Loucy (cell line): ENCODE measurements around the gene HAPLN2.

Experiments
- H2AFZ ChIP-seq: fragments of 200-600 bp; sonication (generic); 2 replicates; pipeline ENCODE4 v1.6.0; 2016; ENCODE audit warnings: antibody characterized with exemption, mild to moderate bottlenecking, low read length, moderate library complexity
- H3F3A ChIP-seq: fragments of 200-600 bp; 2 replicates; pipeline ENCODE4 v1.6.0; 2016; ENCODE audit warnings: antibody characterized with exemption, low read depth, mild to moderate bottlenecking
- H3K27me3 ChIP-seq: fragments of 200-600 bp; sonication (generic); 2 replicates; pipeline ENCODE4 v1.6.1; 2014; ENCODE audit warnings: low read length, mild to moderate bottlenecking; ENCODE audit not compliant: insufficient read depth, poor library complexity, severe bottlenecking
- H3K36me3 ChIP-seq: fragments of 200-600 bp; sonication (generic); 2 replicates; pipeline ENCODE4 v1.6.1; 2016; ENCODE audit warnings: low read length; ENCODE audit not compliant: insufficient read depth
- H3K4me1 ChIP-seq: fragments of 200-600 bp; sonication (generic); 2 replicates; pipeline ENCODE4 v1.5.1; 2014; ENCODE audit warnings: low read length, mild to moderate bottlenecking; ENCODE audit not compliant: insufficient read depth, poor library complexity, severe bottlenecking
- H3K4me2 ChIP-seq: fragments of 200-600 bp; sonication (generic); 2 replicates; pipeline ENCODE4 v1.6.0; 2014; ENCODE audit warnings: antibody characterized with exemption, low read length, low read depth, mild to moderate bottlenecking; ENCODE audit not compliant: poor library complexity, severe bottlenecking
- H3K4me3 ChIP-seq: fragments of 200-600 bp; sonication (generic); 2 replicates; pipeline ENCODE4 v1.5.1; 2014; ENCODE audit warnings: low read length, mild to moderate bottlenecking, mixed read lengths; ENCODE audit not compliant: poor library complexity, severe bottlenecking
- H3K79me2 ChIP-seq: fragments of 200-600 bp; sonication (generic); 2 replicates; pipeline ENCODE4 v1.6.1; 2014; ENCODE audit warnings: low read length; ENCODE audit not compliant: insufficient read depth
- H3K9ac ChIP-seq: fragments of 200-600 bp; sonication (generic); 2 replicates; pipeline ENCODE4 v1.6.0; 2014; ENCODE audit warnings: mild to moderate bottlenecking, low read depth, low read length, moderate library complexity; ENCODE audit not compliant: poor library complexity, severe bottlenecking
- H3K9me2 ChIP-seq: fragments of 200-600 bp; sonication (generic); replicated peaks from 2 replicates; pipeline ENCODE4 v1.6.1; 2016; ENCODE audit warnings: low read depth, low read length, mixed read lengths
- H3K9me3 ChIP-seq: fragments of 200-600 bp; sonication (generic); 2 replicates; pipeline ENCODE4 v1.6.1; 2014; ENCODE audit warnings: mild to moderate bottlenecking, antibody characterized with exemption, low read length, low read depth; ENCODE audit not compliant: insufficient read depth
- H4K20me1 ChIP-seq: fragments of 200-600 bp; sonication (generic); 2 replicates; pipeline ENCODE4 v1.6.0; 2014; ENCODE audit warnings: antibody characterized with exemption, low read length, mild to moderate bottlenecking; ENCODE audit not compliant: insufficient read depth, poor library complexity, severe bottlenecking
- CTCF ChIP-seq: fragments of 200-600 bp; sonication (generic); conservative IDR thresholded peaks from 2 replicates; pipeline ENCODE4 v1.5.1; 2014; ENCODE audit warnings: mild to moderate bottlenecking, antibody characterized with exemption, low read length
- EZH2phosphoT487 ChIP-seq: fragments of 200-600 bp; IDR thresholded peaks from 2 replicates; pipeline ENCODE4 v1.6.1; 2018; ENCODE audit warnings: antibody characterized with exemption, mild to moderate bottlenecking, moderate library complexity, borderline replicate concordance

Gene HAPLN2

GRCh38 chr1:156664767-156665411, 45.7 kb downstream of the HAPLN2 start:
- no peak overlapping the region for H3K9ac ChIP-seq
- no peak overlapping the region for H3K4me3 ChIP-seq
- no peaks in the 10 kb centered on the region for H3K36me3 ChIP-seq
- peaks cover 11% of the 10 kb centered on the region; the same call in 1 of the 2 replicates for H3K79me2 ChIP-seq
- H3K9me3 ChIP-seq, result no peaks in the 10 kb centered on the region
- H3K9me2 ChIP-seq, result no peaks in the 10 kb centered on the region
- no peak for TF ChIP-seq EZH2phosphoT487
- TF ChIP-seq CTCF, result no peak
- H3K4me2 ChIP-seq, result no peak overlapping the region
- peaks cover 2% of the 10 kb centered on the region; the same call in 1 of the 2 replicates for H3F3A ChIP-seq
- H4K20me1 ChIP-seq, result no peaks in the 10 kb centered on the region
- H3K4me1 ChIP-seq, result peaks cover 30% of the 10 kb centered on the region
- H2AFZ ChIP-seq, result no peak overlapping the region
- H3K27me3 ChIP-seq, result no peaks in the 10 kb centered on the region

GRCh38 chr1:156665539-156665938, 46.3 kb downstream of the HAPLN2 start:
- Histone ChIP-seq H3K4me1 (peaks cover 26% of the 10 kb centered on the region), H3K36me3 (no peaks in the 10 kb centered on the region), H3K4me2 (no peak overlapping the region), H3K9me2 (no peaks in the 10 kb centered on the region), H2AFZ (no peak overlapping the region), H3K9ac (no peak overlapping the region), H3F3A (peaks cover under 1% of the 10 kb centered on the region; the same call in 1 of the 2 replicates), H3K9me3 (no peaks in the 10 kb centered on the region), H3K79me2 (peaks cover 7% of the 10 kb centered on the region; the same call in 1 of the 2 replicates), H3K4me3 (no peak overlapping the region), H4K20me1 (no peaks in the 10 kb centered on the region), H3K27me3 (no peaks in the 10 kb centered on the region)
- TF ChIP-seq CTCF (no peak), EZH2phosphoT487 (no peak)

GRCh38 chr1:156666862-156667609, 47.8 kb downstream of the HAPLN2 start:
- Histone ChIP-seq H3K9ac (no peak overlapping the region), H4K20me1 (no peaks in the 10 kb centered on the region), H3F3A (no peaks in the 10 kb centered on the region), H3K4me2 (no peak overlapping the region), H3K27me3 (no peaks in the 10 kb centered on the region), H3K79me2 (no peaks in the 10 kb centered on the region), H3K4me1 (peaks cover 13% of the 10 kb centered on the region), H2AFZ (no peak overlapping the region), H3K36me3 (no peaks in the 10 kb centered on the region), H3K4me3 (no peak overlapping the region), H3K9me2 (no peaks in the 10 kb centered on the region), H3K9me3 (no peaks in the 10 kb centered on the region)
- TF ChIP-seq CTCF (no peak), EZH2phosphoT487 (no peak)
